ENCODE results near the gene ATXN2.

- TF ChIP-seq, protein P1, sequence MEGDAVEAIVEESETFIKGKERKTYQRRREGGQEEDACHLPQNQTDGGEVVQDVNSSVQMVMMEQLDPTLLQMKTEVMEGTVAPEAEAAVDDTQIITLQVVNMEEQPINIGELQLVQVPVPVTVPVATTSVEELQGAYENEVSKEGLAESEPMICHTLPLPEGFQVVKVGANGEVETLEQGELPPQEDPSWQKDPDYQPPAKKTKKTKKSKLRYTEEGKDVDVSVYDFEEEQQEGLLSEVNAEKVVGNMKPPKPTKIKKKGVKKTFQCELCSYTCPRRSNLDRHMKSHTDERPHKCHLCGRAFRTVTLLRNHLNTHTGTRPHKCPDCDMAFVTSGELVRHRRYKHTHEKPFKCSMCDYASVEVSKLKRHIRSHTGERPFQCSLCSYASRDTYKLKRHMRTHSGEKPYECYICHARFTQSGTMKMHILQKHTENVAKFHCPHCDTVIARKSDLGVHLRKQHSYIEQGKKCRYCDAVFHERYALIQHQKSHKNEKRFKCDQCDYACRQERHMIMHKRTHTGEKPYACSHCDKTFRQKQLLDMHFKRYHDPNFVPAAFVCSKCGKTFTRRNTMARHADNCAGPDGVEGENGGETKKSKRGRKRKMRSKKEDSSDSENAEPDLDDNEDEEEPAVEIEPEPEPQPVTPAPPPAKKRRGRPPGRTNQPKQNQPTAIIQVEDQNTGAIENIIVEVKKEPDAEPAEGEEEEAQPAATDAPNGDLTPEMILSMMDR (IDR thresholded peaks at IDR 0.05; ENCODE audit: low read length): no peak
- TF ChIP-seq EZH2 (optimal IDR thresholded peaks at IDR 0.05; ENCODE audit: low read depth, low read length): no peak
Measured at GRCh38 chr12:111441107-111441928, 157.8 kb downstream of the ATXN2 start.

All from MM.1S (cell line).